ENCODE measurements around the gene DCHS2. TPM values are rescaled to one million over a fixed set of nuclear protein-coding genes. Genes with fewer than 3 reads are reported as not detected.

The DCHS2 gene
- total RNA-seq, 1 donor from 2014 or later = not detected

GRCh38 chr4:154390324-154390723 is 101.3 kb downstream of the DCHS2 start:
- no peaks in the 10 kb centered on the region for H3K36me3 Mint-ChIP-seq (ENCODE audit: low read depth, unreplicated experiment)
- no peaks in the 10 kb centered on the region for H3K4me1 Mint-ChIP-seq (ENCODE audit: unreplicated experiment)
- DNase-seq (ENCODE audit: low spot score) = no peak
- no peak overlapping the region for H3K27ac Mint-ChIP-seq (ENCODE audit: unreplicated experiment)
- no peak overlapping the region for H3K4me3 Mint-ChIP-seq (ENCODE audit: unreplicated experiment)
- no peak for TF ChIP-seq CTCF (IDR thresholded peaks at IDR 0.05; ENCODE audit: unreplicated experiment)
- no peaks in the 10 kb centered on the region for H3K27me3 Mint-ChIP-seq (ENCODE audit: unreplicated experiment)
- H3K9me3 Mint-ChIP-seq (ENCODE audit: unreplicated experiment) = no peaks in the 10 kb centered on the region

- no peak for TF ChIP-seq CTCF (IDR thresholded peaks at IDR 0.05; ENCODE audit: unreplicated experiment)
- DNase-seq (ENCODE audit: low spot score) = no peak
- Mint-ChIP-seq H3K9me3 (ENCODE audit: unreplicated experiment) (no peaks in the 10 kb centered on the region), H3K4me3 (ENCODE audit: unreplicated experiment) (no peak overlapping the region), H3K27ac (ENCODE audit: unreplicated experiment) (no peak overlapping the region), H3K36me3 (ENCODE audit: low read depth, unreplicated experiment) (no peaks in the 10 kb centered on the region), H3K27me3 (ENCODE audit: unreplicated experiment) (no peaks in the 10 kb centered on the region), H3K4me1 (ENCODE audit: unreplicated experiment) (no peaks in the 10 kb centered on the region)
Measured at GRCh38 chr4:154389148-154389547, 102.5 kb downstream of the DCHS2 start.

- no peak for TF ChIP-seq CTCF (IDR thresholded peaks at IDR 0.05; ENCODE audit: unreplicated experiment)
- Mint-ChIP-seq H3K27me3 (ENCODE audit: unreplicated experiment) (no peaks in the 10 kb centered on the region), H3K9me3 (ENCODE audit: unreplicated experiment) (no peaks in the 10 kb centered on the region), H3K27ac (ENCODE audit: unreplicated experiment) (no peak overlapping the region), H3K4me3 (ENCODE audit: unreplicated experiment) (no peak overlapping the region), H3K36me3 (ENCODE audit: low read depth, unreplicated experiment) (no peaks in the 10 kb centered on the region), H3K4me1 (ENCODE audit: unreplicated experiment) (no peaks in the 10 kb centered on the region)
- DNase-seq (ENCODE audit: low spot score) = no peak
Measured at GRCh38 chr4:154384012-154384411, 107.6 kb downstream of the DCHS2 start.

- H3K4me1 Mint-ChIP-seq (ENCODE audit: unreplicated experiment) = no peaks in the 10 kb centered on the region
- no peaks in the 10 kb centered on the region for H3K9me3 Mint-ChIP-seq (ENCODE audit: unreplicated experiment)
- no peaks in the 10 kb centered on the region for H3K27me3 Mint-ChIP-seq (ENCODE audit: unreplicated experiment)
- TF ChIP-seq CTCF (IDR thresholded peaks at IDR 0.05; ENCODE audit: unreplicated experiment) = no peak
- no peak overlapping the region for H3K4me3 Mint-ChIP-seq (ENCODE audit: unreplicated experiment)
- H3K27ac Mint-ChIP-seq (ENCODE audit: unreplicated experiment) = no peak overlapping the region
- no peaks in the 10 kb centered on the region for H3K36me3 Mint-ChIP-seq (ENCODE audit: low read depth, unreplicated experiment)
- DNase-seq (ENCODE audit: low spot score) = no peak
Measured at GRCh38 chr4:154376486-154376885, 115.1 kb downstream of the DCHS2 start.

GRCh38 chr4:154368060-154368459 is 123.5 kb downstream of the DCHS2 start:
- Mint-ChIP-seq H3K4me3 (ENCODE audit: unreplicated experiment) (no peak overlapping the region), H3K27me3 (ENCODE audit: unreplicated experiment) (peaks cover 4% of the 10 kb centered on the region), H3K27ac (ENCODE audit: unreplicated experiment) (no peak overlapping the region), H3K4me1 (ENCODE audit: unreplicated experiment) (peaks cover 7% of the 10 kb centered on the region), H3K9me3 (ENCODE audit: unreplicated experiment) (no peaks in the 10 kb centered on the region), H3K36me3 (ENCODE audit: low read depth, unreplicated experiment) (no peaks in the 10 kb centered on the region)
- DNase-seq (ENCODE audit: low spot score) = no peak
- no peak for TF ChIP-seq CTCF (IDR thresholded peaks at IDR 0.05; ENCODE audit: unreplicated experiment)

All from endothelial cell (in vitro differentiated cells).